ENCODE data around the gene ZNF683. TPM values are rescaled to one million over a fixed set of nuclear protein-coding genes. Genes with fewer than 3 reads are reported as not detected.
A peak's percentile ranks its signal among the peaks of the same experiment; 100 is the strongest.

Gene ZNF683
- total and polyA plus RNA-seq, 2 donors (not counting 3 experiments of a cell fraction or from before 2014, with no cell fraction given), result not detected

- ChIA-PET CTCF (interaction anchor here (0.5 to 4.6 kb wide), 76 partner anchors 9 to 522 kb away, joined by 3 to 102 read pairs (median 5); partner anchors contain the start of genes CD52, CEP85, DHDDS and HMGN2), POLR2A (no interaction called here)
- H2AFZ ChIP-seq (ENCODE audit: low read depth, low read length), result no peak overlapping the region
- peak; percentile 57 for DNase-seq (ENCODE audit: low read depth, low spot score)
- H3K9me3 ChIP-seq (replicated peaks; ENCODE audit: control insufficient read depth, insufficient read depth, low read length), result no peaks in the 10 kb centered on the region
- no peaks in the 10 kb centered on the region for H3K36me3 ChIP-seq (ENCODE audit: control insufficient read depth in 2 of 2, extremely low read depth in 1 of 2, insufficient read depth in 2 of 2, low read length in 2 of 2)
- no TSS peak for BruUV-seq (replicated peaks)
- FAIRE-seq, result peak; percentile 82
- no peaks in the 10 kb centered on the region for H3K9me1 ChIP-seq (replicated peaks; ENCODE audit: control insufficient read depth, extremely low read depth, insufficient read depth, low read length)
- intact Hi-C loops (cut with micrococcal nuclease) (loop anchor here (1.0 to 2.0 kb wide), 3 partner anchors 132 to 380 kb away; no protein-coding TSS in a partner anchor), dilution Hi-C loops (cut with MboI; ENCODE audit: extremely low pct_ligation_motif_present, low sequenced_read_pairs) (no loop called here)
- H3K79me2 ChIP-seq (ENCODE audit: control insufficient read depth, insufficient read depth, low read length), result no peaks in the 10 kb centered on the region
- H3K4me2 ChIP-seq (ENCODE audit: insufficient read depth, low read length), result no peak overlapping the region
- no peak overlapping the region for H3K27ac ChIP-seq (ENCODE audit: insufficient read depth, low read depth, low read length)
- no peak overlapping the region for H3K4me3 ChIP-seq (replicated peaks in 1 of 3; ENCODE audit: insufficient read depth in 1 of 3, low read depth in 1 of 3, low read length in 3 of 3)
- TF ChIP-seq MAX (IDR thresholded peaks at IDR 0.05; ENCODE audit: insufficient read depth, insufficient read length), result no peak
- TF ChIP-seq CTCF (IDR thresholded peaks at IDR 0.05; ENCODE audit: extremely low read depth in 1 of 2, insufficient read depth in 1 of 2, low read depth in 1 of 2, low read length in 2 of 2), result peak; percentile 82 to 99
- H4K20me1 ChIP-seq (replicated peaks; ENCODE audit: control insufficient read depth, extremely low read depth, insufficient read depth, low read length), result no peaks in the 10 kb centered on the region
- no peaks in the 10 kb centered on the region for H3K4me1 ChIP-seq (ENCODE audit: control insufficient read depth, extremely low read depth, insufficient read depth, low read length)
- H3K27me3 ChIP-seq (ENCODE audit: control insufficient read depth in 2 of 2, insufficient read depth in 2 of 2, low read length in 2 of 2), result peaks cover 39 to 40% of the 10 kb centered on the region in 2 experiments
- no peak overlapping the region for H3K9ac ChIP-seq (replicated peaks; ENCODE audit: extremely low read depth, insufficient read depth, low read length)
Measured at GRCh38 chr1:26417111-26417759, 44.7 kb upstream of the ZNF683 start.

GRCh38 chr1:26413031-26413430, 40.5 kb upstream of the ZNF683 start:
- no peaks in the 10 kb centered on the region for H3K4me1 ChIP-seq (ENCODE audit: control insufficient read depth, extremely low read depth, insufficient read depth, low read length)
- H3K4me2 ChIP-seq (ENCODE audit: insufficient read depth, low read length), result no peak overlapping the region
- dilution Hi-C loops (cut with MboI; ENCODE audit: extremely low pct_ligation_motif_present, low sequenced_read_pairs) (no loop called here), intact Hi-C loops (cut with micrococcal nuclease) (no loop called here)
- no peaks in the 10 kb centered on the region for H4K20me1 ChIP-seq (replicated peaks; ENCODE audit: control insufficient read depth, extremely low read depth, insufficient read depth, low read length)
- ChIA-PET CTCF (interaction anchor here (0.7 kb wide), 1 partner anchor 63 kb away, joined by 4 read pairs; no protein-coding TSS in a partner anchor), POLR2A (no interaction called here)
- peaks cover 53 to 60% of the 10 kb centered on the region in 2 experiments for H3K27me3 ChIP-seq (ENCODE audit: control insufficient read depth in 2 of 2, insufficient read depth in 2 of 2, low read length in 2 of 2)
- no TSS peak for BruUV-seq (replicated peaks)
- no peaks in the 10 kb centered on the region for H3K36me3 ChIP-seq (ENCODE audit: control insufficient read depth in 2 of 2, extremely low read depth in 1 of 2, insufficient read depth in 2 of 2, low read length in 2 of 2)
- H3K9me3 ChIP-seq (replicated peaks; ENCODE audit: control insufficient read depth, insufficient read depth, low read length), result no peaks in the 10 kb centered on the region
- H3K4me3 ChIP-seq (replicated peaks in 1 of 3; ENCODE audit: insufficient read depth in 1 of 3, low read depth in 1 of 3, low read length in 3 of 3), result no peak overlapping the region
- no peak overlapping the region for H3K27ac ChIP-seq (ENCODE audit: insufficient read depth, low read depth, low read length)
- H3K79me2 ChIP-seq (ENCODE audit: control insufficient read depth, insufficient read depth, low read length), result no peaks in the 10 kb centered on the region
- H3K9ac ChIP-seq (replicated peaks; ENCODE audit: extremely low read depth, insufficient read depth, low read length), result no peak overlapping the region
- no peaks in the 10 kb centered on the region for H3K9me1 ChIP-seq (replicated peaks; ENCODE audit: control insufficient read depth, extremely low read depth, insufficient read depth, low read length)
- H2AFZ ChIP-seq (ENCODE audit: low read depth, low read length), result no peak overlapping the region
- no peak for DNase-seq (ENCODE audit: low read depth, low spot score)
- TF ChIP-seq CTCF (IDR thresholded peaks at IDR 0.05; ENCODE audit: extremely low read depth in 1 of 2, insufficient read depth in 1 of 2, low read depth in 1 of 2, low read length in 2 of 2), result no peak
- TF ChIP-seq MAX (IDR thresholded peaks at IDR 0.05; ENCODE audit: insufficient read depth, insufficient read length), result no peak
- TF ChIP-seq EZH2 (IDR thresholded peaks at IDR 0.05; ENCODE audit: borderline replicate concordance, low read depth, low read length, severe bottlenecking), result no peak
- no peak for TF ChIP-seq FOS (IDR thresholded peaks at IDR 0.05; ENCODE audit: borderline replicate concordance, insufficient read depth, low read length)
- no peak for TF ChIP-seq POLR2AphosphoS5 (IDR thresholded peaks at IDR 0.05; ENCODE audit: insufficient read depth, low read depth, low read length)
- no peak for TF ChIP-seq JUN (IDR thresholded peaks at IDR 0.05; ENCODE audit: borderline replicate concordance, insufficient read depth, insufficient read length, low read depth)
- TF ChIP-seq MYC (IDR thresholded peaks at IDR 0.05; ENCODE audit: low read depth, low read length), result no peak
- TF ChIP-seq GATA2 (IDR thresholded peaks at IDR 0.05; ENCODE audit: insufficient read depth, insufficient read length, low read depth, low read length), result no peak
- no peak for TF ChIP-seq POLR2A (IDR thresholded peaks at IDR 0.05; ENCODE audit: low read depth, low read length)
- no peak for FAIRE-seq

Measured in endothelial cell of umbilical vein (primary cell).